Measurements from ENCODE around the gene MTRF1. TPM values are rescaled to one million over a fixed set of nuclear protein-coding genes. Genes with fewer than 3 reads are reported as not detected.

MTRF1 gene
- total RNA-seq, 1 donor from 2014 or later = 11.6 TPM

DNA sequence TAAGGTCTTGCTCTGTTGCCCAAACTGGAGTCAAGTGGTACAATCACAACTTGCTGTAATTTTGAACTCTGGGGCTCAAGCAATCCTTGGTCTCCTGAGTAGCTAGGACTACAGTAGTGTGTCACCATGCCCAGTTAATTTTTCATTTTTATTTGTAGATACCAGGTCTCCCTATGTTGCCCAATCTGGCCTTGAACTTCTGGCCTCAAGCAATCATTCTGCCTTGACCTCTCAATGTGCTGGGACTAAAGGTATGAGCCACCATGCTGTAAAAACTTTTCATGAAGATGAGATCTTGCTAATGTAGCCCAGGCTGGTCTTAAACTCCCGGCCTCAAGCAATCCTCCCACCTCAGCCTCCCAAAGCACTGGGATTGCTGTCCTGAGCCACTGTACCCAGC lies 32.6 kb upstream of the MTRF1 start:
- Mint-ChIP-seq H3K9me3 (ENCODE audit: unreplicated experiment) (peaks cover 5% of the 10 kb centered on the region), H3K27me3 (ENCODE audit: low read depth, unreplicated experiment) (no peaks in the 10 kb centered on the region), H3K27ac (ENCODE audit: unreplicated experiment) (no peak overlapping the region), H3K4me1 (ENCODE audit: low read depth, unreplicated experiment) (no peaks in the 10 kb centered on the region), H3K4me3 (ENCODE audit: unreplicated experiment) (no peak overlapping the region), H3K36me3 (ENCODE audit: low read depth, unreplicated experiment) (no peaks in the 10 kb centered on the region)
- H3K4me3 ChIP-seq (ENCODE audit: insufficient read depth, low read depth, low read length) = no peak overlapping the region
- no peaks in the 10 kb centered on the region for H3K9me3 ChIP-seq (ENCODE audit: insufficient read depth, low read depth, low read length)
- H4K20me1 ChIP-seq (ENCODE audit: insufficient read depth, low read length) = no peaks in the 10 kb centered on the region
- no peak overlapping the region for H2AFZ ChIP-seq (ENCODE audit: low read depth, low read length)
- no peaks in the 10 kb centered on the region for H3K79me2 ChIP-seq (ENCODE audit: insufficient read depth, low read length)
- no peaks in the 10 kb centered on the region for H3K36me3 ChIP-seq (ENCODE audit: insufficient read depth, low read length)
- no peaks in the 10 kb centered on the region for H3K4me1 ChIP-seq (ENCODE audit: insufficient read depth, low read length)
- TF ChIP-seq, protein P1, sequence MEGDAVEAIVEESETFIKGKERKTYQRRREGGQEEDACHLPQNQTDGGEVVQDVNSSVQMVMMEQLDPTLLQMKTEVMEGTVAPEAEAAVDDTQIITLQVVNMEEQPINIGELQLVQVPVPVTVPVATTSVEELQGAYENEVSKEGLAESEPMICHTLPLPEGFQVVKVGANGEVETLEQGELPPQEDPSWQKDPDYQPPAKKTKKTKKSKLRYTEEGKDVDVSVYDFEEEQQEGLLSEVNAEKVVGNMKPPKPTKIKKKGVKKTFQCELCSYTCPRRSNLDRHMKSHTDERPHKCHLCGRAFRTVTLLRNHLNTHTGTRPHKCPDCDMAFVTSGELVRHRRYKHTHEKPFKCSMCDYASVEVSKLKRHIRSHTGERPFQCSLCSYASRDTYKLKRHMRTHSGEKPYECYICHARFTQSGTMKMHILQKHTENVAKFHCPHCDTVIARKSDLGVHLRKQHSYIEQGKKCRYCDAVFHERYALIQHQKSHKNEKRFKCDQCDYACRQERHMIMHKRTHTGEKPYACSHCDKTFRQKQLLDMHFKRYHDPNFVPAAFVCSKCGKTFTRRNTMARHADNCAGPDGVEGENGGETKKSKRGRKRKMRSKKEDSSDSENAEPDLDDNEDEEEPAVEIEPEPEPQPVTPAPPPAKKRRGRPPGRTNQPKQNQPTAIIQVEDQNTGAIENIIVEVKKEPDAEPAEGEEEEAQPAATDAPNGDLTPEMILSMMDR (IDR thresholded peaks at IDR 0.05; ENCODE audit: insufficient read depth, low read depth, low read length) = no peak
- no peak for TF ChIP-seq EZH2 (IDR thresholded peaks at IDR 0.05; ENCODE audit: insufficient read depth, low read length)
- no peaks in the 10 kb centered on the region for H3K27me3 ChIP-seq (ENCODE audit: insufficient read depth, low read length)
- H3K4me2 ChIP-seq (ENCODE audit: low read length) = no peak overlapping the region
- DNase-seq (ENCODE audit: low read depth) (no peak), FAIRE-seq (no peak)
- H3K9ac ChIP-seq (ENCODE audit: low read length) = no peak overlapping the region
- H3K27ac ChIP-seq (ENCODE audit: low read depth, low read length) = no peak overlapping the region

DNA sequence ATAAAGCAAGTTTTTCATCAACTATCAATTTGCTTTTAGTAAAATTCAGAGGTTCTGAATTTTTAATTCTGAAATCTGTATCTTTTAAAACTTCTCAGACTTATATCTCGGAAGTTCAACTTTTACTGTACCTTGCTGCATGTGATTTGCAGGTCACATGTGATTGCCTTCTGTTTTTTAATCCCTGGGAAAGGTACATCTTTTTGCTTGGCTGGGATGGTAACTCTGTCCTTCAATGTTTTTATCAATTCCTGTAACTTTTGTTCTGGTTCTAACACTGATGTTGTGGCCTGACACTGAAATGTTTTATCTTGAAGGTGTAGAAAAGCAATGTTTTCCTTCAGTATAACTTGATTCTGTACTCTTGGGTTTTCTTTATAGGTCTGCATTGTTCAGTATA lies 31.5 kb upstream of the MTRF1 start:
- Histone ChIP-seq H3K27ac (ENCODE audit: low read depth, low read length) (no peak overlapping the region), H3K36me3 (ENCODE audit: insufficient read depth, low read length) (no peaks in the 10 kb centered on the region), H2AFZ (ENCODE audit: low read depth, low read length) (no peak overlapping the region), H3K79me2 (ENCODE audit: insufficient read depth, low read length) (no peaks in the 10 kb centered on the region), H4K20me1 (ENCODE audit: insufficient read depth, low read length) (no peaks in the 10 kb centered on the region), H3K4me2 (ENCODE audit: low read length) (no peak overlapping the region), H3K4me1 (ENCODE audit: insufficient read depth, low read length) (no peaks in the 10 kb centered on the region), H3K9me3 (ENCODE audit: insufficient read depth, low read depth, low read length) (no peaks in the 10 kb centered on the region), H3K9ac (ENCODE audit: low read length) (no peak overlapping the region), H3K27me3 (ENCODE audit: insufficient read depth, low read length) (no peaks in the 10 kb centered on the region), H3K4me3 (ENCODE audit: insufficient read depth, low read depth, low read length) (no peak overlapping the region)
- H3K27me3 Mint-ChIP-seq (ENCODE audit: low read depth, unreplicated experiment) = no peaks in the 10 kb centered on the region
- TF ChIP-seq, protein P1 (IDR thresholded peaks at IDR 0.05; ENCODE audit: insufficient read depth, low read depth, low read length) = no peak
- no peak for TF ChIP-seq EZH2 (IDR thresholded peaks at IDR 0.05; ENCODE audit: insufficient read depth, low read length)
- no peak overlapping the region for H3K4me3 Mint-ChIP-seq (ENCODE audit: unreplicated experiment)
- no peaks in the 10 kb centered on the region for H3K36me3 Mint-ChIP-seq (ENCODE audit: low read depth, unreplicated experiment)
- H3K9me3 Mint-ChIP-seq (ENCODE audit: unreplicated experiment) = peaks cover 5% of the 10 kb centered on the region
- H3K27ac Mint-ChIP-seq (ENCODE audit: unreplicated experiment) = no peak overlapping the region
- H3K4me1 Mint-ChIP-seq (ENCODE audit: low read depth, unreplicated experiment) = no peaks in the 10 kb centered on the region
- no peak for DNase-seq (ENCODE audit: low read depth)
- no peak for FAIRE-seq

DNA sequence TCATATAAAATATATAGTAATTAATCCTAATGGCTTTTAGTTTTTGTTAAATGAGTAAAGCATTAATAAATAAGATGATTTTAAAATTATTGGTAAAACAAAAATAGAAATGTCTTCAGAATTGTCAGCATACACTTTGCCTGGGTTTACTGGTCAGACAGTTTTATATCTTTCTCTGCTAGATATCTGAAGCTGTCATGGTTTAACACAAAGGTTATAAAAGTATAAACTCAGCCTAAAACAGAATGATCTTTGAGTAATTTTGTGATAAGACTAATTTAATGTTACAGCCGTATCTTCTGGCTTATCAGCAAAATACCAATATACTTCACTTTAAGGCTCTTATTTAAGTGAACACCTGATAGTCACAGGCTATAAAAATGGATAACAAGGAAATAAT lies 29.9 kb upstream of the MTRF1 start:
- H3K4me2 ChIP-seq (ENCODE audit: low read length) = no peak overlapping the region
- no peak overlapping the region for H3K4me3 Mint-ChIP-seq (ENCODE audit: unreplicated experiment)
- H3K36me3 Mint-ChIP-seq (ENCODE audit: low read depth, unreplicated experiment) = no peaks in the 10 kb centered on the region
- H3K36me3 ChIP-seq (ENCODE audit: insufficient read depth, low read length) = no peaks in the 10 kb centered on the region
- no peaks in the 10 kb centered on the region for H3K4me1 Mint-ChIP-seq (ENCODE audit: low read depth, unreplicated experiment)
- H3K9ac ChIP-seq (ENCODE audit: low read length) = no peak overlapping the region
- H3K4me3 ChIP-seq (ENCODE audit: insufficient read depth, low read depth, low read length) = no peak overlapping the region
- no peak overlapping the region for H3K27ac Mint-ChIP-seq (ENCODE audit: unreplicated experiment)
- no peaks in the 10 kb centered on the region for H3K27me3 Mint-ChIP-seq (ENCODE audit: low read depth, unreplicated experiment)
- H3K27me3 ChIP-seq (ENCODE audit: insufficient read depth, low read length) = no peaks in the 10 kb centered on the region
- no peak for DNase-seq (ENCODE audit: low read depth)
- H3K9me3 Mint-ChIP-seq (ENCODE audit: unreplicated experiment) = peaks cover 5% of the 10 kb centered on the region
- no peaks in the 10 kb centered on the region for H4K20me1 ChIP-seq (ENCODE audit: insufficient read depth, low read length)
- no peaks in the 10 kb centered on the region for H3K9me3 ChIP-seq (ENCODE audit: insufficient read depth, low read depth, low read length)
- no peaks in the 10 kb centered on the region for H3K4me1 ChIP-seq (ENCODE audit: insufficient read depth, low read length)
- H2AFZ ChIP-seq (ENCODE audit: low read depth, low read length) = no peak overlapping the region
- no peaks in the 10 kb centered on the region for H3K79me2 ChIP-seq (ENCODE audit: insufficient read depth, low read length)
- no peak for FAIRE-seq
- no peak for TF ChIP-seq EZH2 (IDR thresholded peaks at IDR 0.05; ENCODE audit: insufficient read depth, low read length)
- TF ChIP-seq, protein P1 (IDR thresholded peaks at IDR 0.05; ENCODE audit: insufficient read depth, low read depth, low read length) = no peak
- no peak overlapping the region for H3K27ac ChIP-seq (ENCODE audit: low read depth, low read length)
